ENCODE results near the gene PRKAG2. TPM values are rescaled to one million over a fixed set of nuclear protein-coding genes. Genes with fewer than 3 reads are reported as not detected.

The PRKAG2 gene
- total and polyA plus RNA-seq, 8 donors = 12.9 to 34.6 (median 18.0) TPM

DNA sequence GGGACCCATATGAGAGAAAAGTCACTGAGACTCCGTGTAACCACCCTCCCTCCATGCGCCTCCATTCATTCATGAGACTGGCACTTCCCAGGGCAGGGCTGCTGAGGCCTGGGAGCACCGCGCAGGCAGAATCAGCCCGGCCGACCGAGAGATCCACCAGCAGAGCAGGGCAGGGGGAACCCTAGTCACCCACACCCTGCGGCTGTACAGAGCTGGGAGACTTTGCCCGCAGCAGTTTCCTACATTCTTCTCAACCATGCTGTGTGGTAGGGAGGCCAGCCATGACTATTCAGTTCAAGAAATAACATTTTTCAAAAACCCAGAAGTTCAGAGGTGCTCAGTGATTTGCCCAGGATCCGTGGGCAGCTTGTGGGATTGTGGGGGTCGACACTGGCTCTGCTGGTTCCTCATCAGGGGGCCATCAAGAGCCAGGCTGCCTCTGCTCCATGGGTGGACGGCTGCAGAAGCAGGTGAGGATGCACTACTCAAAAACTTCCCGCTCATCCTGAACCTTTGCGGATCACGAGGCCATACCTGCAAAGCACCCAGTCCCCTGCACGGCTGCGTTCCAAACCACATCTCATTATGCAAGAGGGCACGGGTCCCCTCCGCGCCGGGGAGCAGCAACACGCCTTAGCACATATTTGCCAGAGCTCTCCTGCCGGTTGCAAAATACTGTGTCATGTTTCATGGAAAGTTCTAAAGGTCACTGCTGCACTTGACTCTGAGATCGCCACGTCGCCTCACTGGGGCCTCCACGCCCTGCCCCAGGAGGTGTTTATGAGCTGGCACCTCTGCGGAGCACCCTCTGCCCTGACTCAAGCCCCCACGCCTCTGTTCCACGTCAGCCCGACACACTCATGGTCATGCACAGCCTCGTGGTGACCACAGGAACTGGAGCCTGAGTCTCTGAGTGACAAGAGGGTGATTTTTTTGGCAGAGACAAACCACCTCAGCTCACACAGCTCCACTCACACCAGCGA is 132.0 kb downstream of the PRKAG2 start:
- intact Hi-C loops (cut with DNase I) = no loop called here
- Histone ChIP-seq H3K27ac (peak overlapping the region; percentile 39 to 57), H3K27me3 (no peaks in the 10 kb centered on the region), H3K4me1 (peaks cover 12 to 36% of the 10 kb centered on the region in 2 donors), H3K36me3 (no peaks in the 10 kb centered on the region), H3K4me3 (no peak overlapping the region), H3K9me3 (no peaks in the 10 kb centered on the region)
- TF ChIP-seq, protein P1, sequence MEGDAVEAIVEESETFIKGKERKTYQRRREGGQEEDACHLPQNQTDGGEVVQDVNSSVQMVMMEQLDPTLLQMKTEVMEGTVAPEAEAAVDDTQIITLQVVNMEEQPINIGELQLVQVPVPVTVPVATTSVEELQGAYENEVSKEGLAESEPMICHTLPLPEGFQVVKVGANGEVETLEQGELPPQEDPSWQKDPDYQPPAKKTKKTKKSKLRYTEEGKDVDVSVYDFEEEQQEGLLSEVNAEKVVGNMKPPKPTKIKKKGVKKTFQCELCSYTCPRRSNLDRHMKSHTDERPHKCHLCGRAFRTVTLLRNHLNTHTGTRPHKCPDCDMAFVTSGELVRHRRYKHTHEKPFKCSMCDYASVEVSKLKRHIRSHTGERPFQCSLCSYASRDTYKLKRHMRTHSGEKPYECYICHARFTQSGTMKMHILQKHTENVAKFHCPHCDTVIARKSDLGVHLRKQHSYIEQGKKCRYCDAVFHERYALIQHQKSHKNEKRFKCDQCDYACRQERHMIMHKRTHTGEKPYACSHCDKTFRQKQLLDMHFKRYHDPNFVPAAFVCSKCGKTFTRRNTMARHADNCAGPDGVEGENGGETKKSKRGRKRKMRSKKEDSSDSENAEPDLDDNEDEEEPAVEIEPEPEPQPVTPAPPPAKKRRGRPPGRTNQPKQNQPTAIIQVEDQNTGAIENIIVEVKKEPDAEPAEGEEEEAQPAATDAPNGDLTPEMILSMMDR (IDR thresholded peaks at IDR 0.05) = peak in 1 of 2 donors; percentile 22
- ATAC-seq (peak; percentile 97), DNase-seq (peak in 3 of 4 donors; percentile 69 to 92 (median 91))

DNA sequence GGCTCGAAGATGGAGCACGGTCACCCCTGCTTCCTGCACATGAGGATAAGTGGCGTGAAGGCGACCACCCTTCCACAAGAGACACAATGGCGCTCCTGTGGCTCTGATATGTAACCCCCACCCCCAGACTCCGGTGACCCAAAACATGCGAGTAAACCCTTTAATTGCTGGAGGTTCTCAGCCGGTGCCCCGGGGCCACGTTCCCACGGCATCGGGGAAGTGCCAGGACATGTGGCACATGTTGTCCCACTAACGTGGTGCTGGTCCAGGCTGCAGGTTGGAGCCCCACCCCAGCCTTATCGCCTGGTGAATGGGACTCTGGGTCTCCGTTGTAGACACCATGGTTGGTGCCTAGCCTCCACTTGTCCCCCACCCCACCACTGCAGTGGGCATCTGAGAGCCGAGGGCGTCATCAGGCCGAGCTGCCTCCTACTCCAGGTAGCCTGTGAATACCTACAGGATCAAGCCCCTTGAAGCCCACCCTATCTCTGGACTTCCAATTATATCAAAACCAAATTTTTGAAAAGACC is 132.8 kb downstream of the PRKAG2 start:
- intact Hi-C loops (cut with DNase I) = no loop called here
- Histone ChIP-seq H3K4me3 (no peak overlapping the region), H3K9me3 (no peaks in the 10 kb centered on the region), H3K4me1 (peaks cover 12 to 36% of the 10 kb centered on the region in 2 donors), H3K27ac (no peak overlapping the region), H3K27me3 (no peaks in the 10 kb centered on the region), H3K36me3 (no peaks in the 10 kb centered on the region)
- TF ChIP-seq, protein P1 (IDR thresholded peaks at IDR 0.05) = no peak
- no peak for DNase-seq
- ATAC-seq = no peak

- no peak overlapping the region for H3K27ac ChIP-seq
Observed at GRCh38 chr7:151743481-151743983, 133.4 kb downstream of the PRKAG2 start.

DNA sequence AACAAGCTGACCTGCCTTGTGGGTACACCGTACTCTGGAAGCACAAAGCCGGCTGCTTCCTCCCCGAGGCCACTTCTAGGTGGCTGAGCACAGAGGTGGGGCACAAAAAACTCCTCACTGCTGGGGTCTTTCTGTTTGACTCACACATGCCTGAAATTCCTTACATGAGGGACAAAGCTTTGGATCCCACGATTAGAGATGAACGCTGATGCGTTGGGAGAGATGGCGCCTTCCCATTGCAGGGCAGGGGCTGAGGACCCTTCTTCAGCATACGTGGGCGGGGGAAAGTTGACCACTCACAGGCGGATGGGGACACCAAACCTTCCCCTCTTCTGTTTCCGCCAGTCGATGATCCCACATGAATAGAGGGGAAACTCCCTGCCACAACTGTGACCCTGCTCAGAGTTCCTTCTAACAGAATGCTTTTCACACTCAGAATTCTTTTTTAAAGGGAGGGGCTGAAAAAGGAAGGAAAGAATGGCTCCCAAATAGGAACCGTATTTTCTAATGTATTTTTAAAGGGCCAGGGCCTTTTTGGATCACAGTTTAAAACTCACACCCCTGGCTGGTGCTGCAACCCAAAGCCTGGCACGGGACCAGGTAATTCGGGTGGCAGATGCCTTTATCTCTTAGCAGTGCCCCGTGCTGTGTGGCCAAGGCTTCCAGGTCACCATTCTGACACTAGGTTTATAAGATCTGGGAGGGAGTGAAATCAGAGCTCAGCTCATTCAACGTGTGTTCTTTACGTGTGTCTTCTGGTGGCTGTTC is 134.0 kb downstream of the PRKAG2 start:
- H3K9me3 ChIP-seq = no peaks in the 10 kb centered on the region
- H3K27ac ChIP-seq = no peak overlapping the region
- H3K4me1 ChIP-seq = peaks cover 12 to 36% of the 10 kb centered on the region in 2 donors
- H3K27me3 ChIP-seq = no peaks in the 10 kb centered on the region
- ATAC-seq (no peak), DNase-seq (no peak)
- no peak overlapping the region for H3K4me3 ChIP-seq
- intact Hi-C loops (cut with DNase I) = no loop called here
- H3K36me3 ChIP-seq = no peaks in the 10 kb centered on the region
- TF ChIP-seq, protein P1 (IDR thresholded peaks at IDR 0.05) = no peak

More at GRCh38 chr7:151743481-151743983, 133.4 kb downstream of the PRKAG2 start:
- no peak for ATAC-seq
- Histone ChIP-seq H3K36me3 (no peaks in the 10 kb centered on the region), H3K4me3 (no peak overlapping the region), H3K9me3 (no peaks in the 10 kb centered on the region), H3K4me1 (peaks cover 12 to 36% of the 10 kb centered on the region in 2 donors), H3K27me3 (no peaks in the 10 kb centered on the region)
- DNase-seq = no peak
- TF ChIP-seq, protein P1 (IDR thresholded peaks at IDR 0.05) = no peak
- intact Hi-C loops (cut with DNase I) = no loop called here

Data from left lung (tissue), 10 donors.